RWPE2 (cell line): ENCODE results near the gene DYNC1LI2.

Source experiments
- ATAC-seq: fragments of 200-7000 bp; cut with Tn5 transposase; 3 replicates; pipeline ENCODE4 v1.9.1; 2021; ENCODE audit warnings: low read depth
- DNase-seq: peaks from one replicate; pipeline ENCODE4 v3.0.0-alpha.2; 2020; ENCODE audit warnings: low spot score
- H3K27ac ChIP-seq: fragments of 450-650 bp; 2 replicates; pipeline ENCODE4 v1.5.1; 2017; ENCODE audit warnings: mild to moderate bottlenecking; ENCODE audit not compliant: poor library complexity, severe bottlenecking
- H3K27me3 ChIP-seq: fragments of 250-450 bp; sonication (Bioruptor Pico); 2 replicates; pipeline ENCODE4 v1.5.1; 2021; ENCODE audit warnings: mild to moderate bottlenecking, moderate library complexity; ENCODE audit not compliant: insufficient read depth, poor library complexity, severe bottlenecking
- H3K36me3 ChIP-seq: fragments of 250-450 bp; sonication (Bioruptor Pico); 2 replicates; pipeline ENCODE4 v1.5.1; 2020; ENCODE audit warnings: low read depth, mild to moderate bottlenecking, moderate library complexity
- H3K4me1 ChIP-seq: fragments of 250-450 bp; sonication (Bioruptor Pico); 2 replicates; pipeline ENCODE4 v1.5.1; 2021; ENCODE audit warnings: mild to moderate bottlenecking, moderate library complexity; ENCODE audit not compliant: insufficient read depth, poor library complexity, severe bottlenecking
- H3K4me3 ChIP-seq: fragments of 250-450 bp; sonication (Bioruptor Pico); 2 replicates; pipeline ENCODE4 v1.5.1; 2021; ENCODE audit warnings: mild to moderate bottlenecking, moderate library complexity; ENCODE audit not compliant: severe bottlenecking
- H3K9me3 ChIP-seq: fragments of 250-450 bp; sonication (Bioruptor Pico); 2 replicates; pipeline ENCODE4 v1.5.1; 2021; ENCODE audit warnings: mild to moderate bottlenecking, moderate library complexity; ENCODE audit not compliant: severe bottlenecking
- CTCF ChIP-seq: fragments of 450-650 bp; IDR thresholded peaks from one replicate; pipeline ENCODE4 v1.5.1; 2017; ENCODE audit warnings: mild to moderate bottlenecking, moderate library complexity; ENCODE audit not compliant: poor library complexity, severe bottlenecking

The DYNC1LI2 gene

GRCh38 chr16:66695471-66695934 is 55.9 kb downstream of the DYNC1LI2 start:
- H3K27ac ChIP-seq: peak overlapping the region; percentile 52
- H3K27me3 ChIP-seq: no peaks in the 10 kb centered on the region
- TF ChIP-seq CTCF: no peak
- DNase-seq (no peak), ATAC-seq (peak; percentile 1; the same call in 1 of the 3 replicates)
- H3K4me3 ChIP-seq: peak overlapping the region; percentile 83
- peaks cover 22% of the 10 kb centered on the region for H3K4me1 ChIP-seq
- H3K9me3 ChIP-seq: no peaks in the 10 kb centered on the region
- H3K36me3 ChIP-seq: peaks cover 5% of the 10 kb centered on the region; the same call in 1 of the 2 replicates

GRCh38 chr16:66693149-66693548 is 58.3 kb downstream of the DYNC1LI2 start:
- ATAC-seq (no peak), DNase-seq (no peak)
- no peak for TF ChIP-seq CTCF
- Histone ChIP-seq H3K9me3 (no peaks in the 10 kb centered on the region), H3K27ac (no peak overlapping the region), H3K36me3 (peaks cover 5% of the 10 kb centered on the region; the same call in 1 of the 2 replicates), H3K4me1 (peaks cover 22% of the 10 kb centered on the region), H3K27me3 (no peaks in the 10 kb centered on the region), H3K4me3 (no peak overlapping the region)

GRCh38 chr16:66692341-66692740 is 59.1 kb downstream of the DYNC1LI2 start:
- H3K27ac ChIP-seq: no peak overlapping the region
- H3K4me3 ChIP-seq: no peak overlapping the region
- no peaks in the 10 kb centered on the region for H3K9me3 ChIP-seq
- H3K27me3 ChIP-seq: no peaks in the 10 kb centered on the region
- no peak for TF ChIP-seq CTCF
- peaks cover 5% of the 10 kb centered on the region; the same call in 1 of the 2 replicates for H3K36me3 ChIP-seq
- ATAC-seq (peak; percentile 28), DNase-seq (no peak)
- peaks cover 22% of the 10 kb centered on the region for H3K4me1 ChIP-seq

GRCh38 chr16:66691234-66691633 is 60.2 kb downstream of the DYNC1LI2 start:
- no peak for DNase-seq
- H3K4me3 ChIP-seq: no peak overlapping the region
- no peak for ATAC-seq
- H3K36me3 ChIP-seq: peaks cover 5% of the 10 kb centered on the region; the same call in 1 of the 2 replicates
- H3K27ac ChIP-seq: no peak overlapping the region
- peaks cover 22% of the 10 kb centered on the region for H3K4me1 ChIP-seq
- H3K9me3 ChIP-seq: no peaks in the 10 kb centered on the region
- no peaks in the 10 kb centered on the region for H3K27me3 ChIP-seq
- no peak for TF ChIP-seq CTCF

- no peak for TF ChIP-seq CTCF
- ATAC-seq (no peak), DNase-seq (no peak)
- no peaks in the 10 kb centered on the region for H3K27me3 ChIP-seq
- peaks cover 21% of the 10 kb centered on the region for H3K4me1 ChIP-seq
- H3K36me3 ChIP-seq: peaks cover 5% of the 10 kb centered on the region; the same call in 1 of the 2 replicates
- no peaks in the 10 kb centered on the region for H3K9me3 ChIP-seq
- no peak overlapping the region for H3K27ac ChIP-seq
- H3K4me3 ChIP-seq: no peak overlapping the region
Observed at GRCh38 chr16:66690106-66690847, 61.1 kb downstream of the DYNC1LI2 start.
